CD4-positive, alpha-beta T cell (primary cell): ENCODE results near the gene DLG5. TPM values are rescaled to one million over a fixed set of nuclear protein-coding genes. Genes with fewer than 3 reads are reported as not detected.

Experiments used
- ATAC-seq: fragments of 200-7000 bp; cut with Tn5 transposase; one replicate; pipeline ENCODE4 v1.10.0; 2022; ENCODE audit warnings: mild to moderate bottlenecking; ENCODE audit not compliant: poor library complexity
- CTCF ChIA-PET: fragments of 350-600 bp; sonication (Branson Sonifier 250); formaldehyde crosslinking; loops from one replicate; lab custom pipeline; 2021; ENCODE audit warnings: antibody characterized with exemption, inconsistent platforms; lab: Charles Lee
- POLR2A ChIA-PET: fragments of 350-600 bp; sonication (Branson Sonifier 250); formaldehyde crosslinking; loops from one replicate; lab custom pipeline; 2021; ENCODE audit warnings: antibody characterized with exemption, inconsistent platforms; lab: Charles Lee
- DNase-seq, 14 experiments: peaks; one replicate each; pipeline ENCODE4 v3.0.0-alpha.2; 2013 to 2020; ENCODE audit warnings: mixed read lengths in 2 of 14
- H3K27ac ChIP-seq, 2 donors: one replicate each; pipeline versions ENCODE4 v1.5.1 to v1.7.0; 2013; ENCODE audit warnings: low read length in 2 of 2, low read depth in 1 of 2, mild to moderate bottlenecking in 1 of 2
- H3K27me3 ChIP-seq, 2 experiments: 1 replicate in 1 of 2; 2 replicates in 1 of 2; pipeline versions ENCODE4 v1.6.1 to v1.7.0; 2013; ENCODE audit warnings: low read length in 2 of 2, control low read depth in 1 of 2, mild to moderate bottlenecking in 1 of 2, moderate library complexity in 1 of 2; ENCODE audit not compliant: insufficient read depth in 2 of 2, control insufficient read depth in 1 of 2
- H3K36me3 ChIP-seq: one replicate; pipeline ENCODE4 v1.6.1; 2013; ENCODE audit warnings: low read length, control low read depth; ENCODE audit not compliant: insufficient read depth
- H3K4me1 ChIP-seq: one replicate; pipeline ENCODE4 v1.6.1; 2013; ENCODE audit warnings: low read length, control low read depth; ENCODE audit not compliant: insufficient read depth
- H3K4me3 ChIP-seq: one replicate; pipeline ENCODE4 v1.5.1; 2013; ENCODE audit warnings: mild to moderate bottlenecking, low read length, moderate library complexity
- H3K9me3 ChIP-seq, 2 experiments: 1 replicate in 1 of 2; 2 replicates in 1 of 2; pipeline versions ENCODE4 v1.6.1 to v1.7.0; 2013; ENCODE audit warnings: low read length in 2 of 2, mild to moderate bottlenecking in 2 of 2, control low read depth in 1 of 2, moderate library complexity in 1 of 2; ENCODE audit not compliant: control insufficient read depth in 1 of 2, insufficient read depth in 1 of 2
- H3K27ac Mint-ChIP-seq: one replicate; pipeline ENCODE4 v1.8.0; 2020; ENCODE audit warnings: mixed read lengths
- H3K27me3 Mint-ChIP-seq: one replicate; pipeline ENCODE4 v1.8.0; 2021; ENCODE audit warnings: mixed read lengths
- H3K36me3 Mint-ChIP-seq: one replicate; pipeline ENCODE4 v1.8.0; 2021; ENCODE audit warnings: low read depth, mixed read lengths
- H3K4me1 Mint-ChIP-seq: one replicate; pipeline ENCODE4 v1.8.0; 2021; ENCODE audit warnings: low read depth, mixed read lengths
- H3K4me3 Mint-ChIP-seq: one replicate; pipeline ENCODE4 v1.8.0; 2020; ENCODE audit warnings: mild to moderate bottlenecking, mixed read lengths
- H3K9me3 Mint-ChIP-seq: one replicate; pipeline ENCODE4 v1.8.0; 2020; ENCODE audit warnings: mixed read lengths
- CTCF ChIP-seq: fragments of 200-600 bp; IDR thresholded peaks from one replicate; pipeline ENCODE4 v1.8.0; 2022; ENCODE audit warnings: antibody characterized with exemption, mild to moderate bottlenecking
- intact Hi-C, 2 experiments: fragments of 100-400 bp; cut with DNase I in 1 of 2; cut with micrococcal nuclease in 1 of 2; formaldehyde crosslinking; loops; one replicate each; pipeline versions ENCODE4 v1.15.1 to v1.9.0; 2023 to 2025; cut with DNase I, micrococcal nuclease
- total RNA-seq, 174 experiments: library from RNA in 2 of 174; stranded (reverse) in 2 of 174; gene quantifications; one replicate each; pipeline ENCODE4 v1.2.3 and lab custom pipeline; 2021 to 2026

The DLG5 gene
- total RNA-seq, 2 experiments from 2014 or later: 7.1 to 7.4 TPM

GRCh38 chr10:77925795-77926565 is 575 bp downstream of the DLG5 start:
- H3K9me3 ChIP-seq: no peaks in the 10 kb centered on the region
- H3K4me1 ChIP-seq: peaks cover 16% of the 10 kb centered on the region
- peak overlapping the region; percentile 76 for H3K4me3 Mint-ChIP-seq
- no peaks in the 10 kb centered on the region for H3K9me3 Mint-ChIP-seq
- H3K4me1 Mint-ChIP-seq: peaks cover 12% of the 10 kb centered on the region
- CTCF ChIA-PET: no interaction called here
- no peaks in the 10 kb centered on the region for H3K36me3 Mint-ChIP-seq
- peaks cover 67% of the 10 kb centered on the region for H3K27me3 Mint-ChIP-seq
- H3K4me3 ChIP-seq: peak overlapping the region; percentile 30
- no peak overlapping the region for H3K27ac ChIP-seq
- ATAC-seq (peak; percentile 26), DNase-seq (peak in 5 of 14 experiments; percentile 1 to 33 (median 10))
- peaks cover 32% of the 10 kb centered on the region in 2 experiments for H3K27me3 ChIP-seq
- no peak overlapping the region for H3K27ac Mint-ChIP-seq
- POLR2A ChIA-PET: no interaction called here
- no peak for TF ChIP-seq CTCF
- H3K36me3 ChIP-seq: no peaks in the 10 kb centered on the region
- intact Hi-C loops: no loop called here

- Histone ChIP-seq H3K27ac (no peak overlapping the region), H3K4me3 (peak overlapping the region; percentile 30), H3K4me1 (peaks cover 16% of the 10 kb centered on the region), H3K9me3 (no peaks in the 10 kb centered on the region), H3K27me3 (peaks cover 32% of the 10 kb centered on the region in 2 experiments), H3K36me3 (no peaks in the 10 kb centered on the region)
- Mint-ChIP-seq H3K4me3 (peak overlapping the region; percentile 76), H3K27ac (no peak overlapping the region), H3K9me3 (no peaks in the 10 kb centered on the region), H3K4me1 (peaks cover 12% of the 10 kb centered on the region), H3K27me3 (peaks cover 71% of the 10 kb centered on the region), H3K36me3 (no peaks in the 10 kb centered on the region)
- CTCF ChIA-PET: no interaction called here
- intact Hi-C loops: no loop called here
- POLR2A ChIA-PET: no interaction called here
- DNase-seq: no peak
- ATAC-seq: no peak
- TF ChIP-seq CTCF: no peak
Observed at GRCh38 chr10:77925410-77925794, 1.2 kb downstream of the DLG5 start.

GRCh38 chr10:77922566-77923179 is 3.9 kb downstream of the DLG5 start:
- Histone ChIP-seq H3K4me1 (peaks cover 16% of the 10 kb centered on the region), H3K36me3 (no peaks in the 10 kb centered on the region), H3K27me3 (peaks cover 20 to 23% of the 10 kb centered on the region in 2 experiments), H3K4me3 (no peak overlapping the region), H3K9me3 (no peaks in the 10 kb centered on the region), H3K27ac (no peak overlapping the region)
- Mint-ChIP-seq H3K9me3 (no peaks in the 10 kb centered on the region), H3K36me3 (no peaks in the 10 kb centered on the region), H3K27me3 (peaks cover 62% of the 10 kb centered on the region), H3K4me3 (no peak overlapping the region), H3K4me1 (peaks cover 10% of the 10 kb centered on the region), H3K27ac (no peak overlapping the region)
- ChIA-PET POLR2A (no interaction called here), CTCF (no interaction called here)
- ATAC-seq (no peak), DNase-seq (no peak)
- intact Hi-C loops: no loop called here
- no peak for TF ChIP-seq CTCF
